GM18858 (cell line): Measurements from ENCODE around the gene PTPN21.

ENCODE experiments used
- ATAC-seq: cut with Tn5 transposase; IDR thresholded peaks from one replicate; pipeline ENCODE4 v1.9.1; 2021; ENCODE audit not compliant: unreplicated experiment

PTPN21 gene

GRCh38 chr14:88554457-88555286 is at the start of gene PTPN21:
Gene PTPN21, minus strand, starts transcription at chr14:88555007. Its CDS starts 4,590 bp downstream, at chr14:88550417.
- no peak for ATAC-seq

GRCh38 chr14:88604212-88604611 is 49.4 kb upstream of the PTPN21 start:
- no peak for ATAC-seq

- peak; percentile 94 for ATAC-seq
Observed at GRCh38 chr14:88599761-88600439, 45.1 kb upstream of the PTPN21 start.

GRCh38 chr14:88599326-88599725 is 44.5 kb upstream of the PTPN21 start:
- ATAC-seq: peak; percentile 21

- no peak for ATAC-seq
Observed at GRCh38 chr14:88598097-88598675, 43.4 kb upstream of the PTPN21 start.

GRCh38 chr14:88597601-88598000 is 42.8 kb upstream of the PTPN21 start:
- no peak for ATAC-seq

GRCh38 chr14:88597038-88597437 is 42.2 kb upstream of the PTPN21 start:
- ATAC-seq: no peak

GRCh38 chr14:88592031-88592430 is 37.2 kb upstream of the PTPN21 start:
- no peak for ATAC-seq

GRCh38 chr14:88590173-88590572 is 35.4 kb upstream of the PTPN21 start:
- no peak for ATAC-seq

- no peak for ATAC-seq
Observed at GRCh38 chr14:88588081-88588480, 33.3 kb upstream of the PTPN21 start.

- ATAC-seq: no peak
Observed at GRCh38 chr14:88584451-88584850, 29.6 kb upstream of the PTPN21 start.

GRCh38 chr14:88576222-88576621 is 21.4 kb upstream of the PTPN21 start:
- ATAC-seq: no peak

- ATAC-seq: no peak
Observed at GRCh38 chr14:88572117-88572516, 17.3 kb upstream of the PTPN21 start.

- ATAC-seq: no peak
Observed at GRCh38 chr14:88568196-88568595, 13.4 kb upstream of the PTPN21 start.

- no peak for ATAC-seq
Observed at GRCh38 chr14:88565427-88565826, 10.6 kb upstream of the PTPN21 start.

- no peak for ATAC-seq
Observed at GRCh38 chr14:88563845-88564244, 9.0 kb upstream of the PTPN21 start.

GRCh38 chr14:88562831-88563686 is 8.3 kb upstream of the PTPN21 start, which contains the start of gene ZC3H14:
Gene ZC3H14, plus strand, starts transcription at chr14:88563037. Its CDS starts 97 bp downstream, at chr14:88563134.
- ATAC-seq: peak; percentile 87

GRCh38 chr14:88562532-88562830 is 7.7 kb upstream of the PTPN21 start:
- ATAC-seq: no peak

GRCh38 chr14:88559852-88560251 is 5.0 kb upstream of the PTPN21 start:
- ATAC-seq: no peak

- no peak for ATAC-seq
Observed at GRCh38 chr14:88556581-88556980, 1.8 kb upstream of the PTPN21 start.

- no peak for ATAC-seq
Observed at GRCh38 chr14:88553886-88554456, 836 bp downstream of the PTPN21 start.
